ENCODE data around the gene KCNH2.

The KCNH2 gene

DNA sequence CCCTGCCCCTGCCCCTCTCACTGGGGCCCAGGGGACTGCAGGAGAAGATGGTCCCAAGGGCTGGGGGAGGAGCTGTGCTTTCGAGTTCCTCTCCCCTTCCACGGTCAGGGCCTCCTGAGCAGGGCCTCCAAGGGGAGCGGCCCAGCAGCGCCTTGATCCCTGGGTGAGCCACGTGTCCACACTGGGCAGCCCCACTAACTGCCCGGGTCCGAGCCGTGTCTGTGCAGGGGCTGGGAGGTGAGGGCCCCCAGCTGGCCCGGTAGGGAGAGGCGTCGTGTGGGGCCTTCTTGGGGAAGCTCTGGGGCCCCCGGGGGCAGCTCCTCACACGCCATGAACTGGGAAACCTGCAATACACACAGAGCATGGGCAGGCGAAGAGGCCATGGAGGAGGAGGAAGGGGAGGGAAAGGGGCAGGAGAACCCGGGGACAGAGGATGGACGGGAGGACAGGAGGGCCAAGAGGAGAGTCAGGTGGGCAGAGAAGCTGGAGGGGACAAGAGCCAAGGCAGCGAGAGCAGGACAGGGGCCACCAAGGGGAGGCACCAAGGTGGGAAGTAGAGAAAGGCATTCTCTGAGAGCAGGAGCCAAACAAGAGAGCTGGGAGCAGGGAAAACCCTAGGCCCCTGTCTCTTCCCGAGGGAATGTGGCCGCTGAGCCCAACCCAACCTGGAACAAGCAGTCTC is 32.8 kb downstream of the KCNH2 start:
- DNase-seq = no peak

DNA sequence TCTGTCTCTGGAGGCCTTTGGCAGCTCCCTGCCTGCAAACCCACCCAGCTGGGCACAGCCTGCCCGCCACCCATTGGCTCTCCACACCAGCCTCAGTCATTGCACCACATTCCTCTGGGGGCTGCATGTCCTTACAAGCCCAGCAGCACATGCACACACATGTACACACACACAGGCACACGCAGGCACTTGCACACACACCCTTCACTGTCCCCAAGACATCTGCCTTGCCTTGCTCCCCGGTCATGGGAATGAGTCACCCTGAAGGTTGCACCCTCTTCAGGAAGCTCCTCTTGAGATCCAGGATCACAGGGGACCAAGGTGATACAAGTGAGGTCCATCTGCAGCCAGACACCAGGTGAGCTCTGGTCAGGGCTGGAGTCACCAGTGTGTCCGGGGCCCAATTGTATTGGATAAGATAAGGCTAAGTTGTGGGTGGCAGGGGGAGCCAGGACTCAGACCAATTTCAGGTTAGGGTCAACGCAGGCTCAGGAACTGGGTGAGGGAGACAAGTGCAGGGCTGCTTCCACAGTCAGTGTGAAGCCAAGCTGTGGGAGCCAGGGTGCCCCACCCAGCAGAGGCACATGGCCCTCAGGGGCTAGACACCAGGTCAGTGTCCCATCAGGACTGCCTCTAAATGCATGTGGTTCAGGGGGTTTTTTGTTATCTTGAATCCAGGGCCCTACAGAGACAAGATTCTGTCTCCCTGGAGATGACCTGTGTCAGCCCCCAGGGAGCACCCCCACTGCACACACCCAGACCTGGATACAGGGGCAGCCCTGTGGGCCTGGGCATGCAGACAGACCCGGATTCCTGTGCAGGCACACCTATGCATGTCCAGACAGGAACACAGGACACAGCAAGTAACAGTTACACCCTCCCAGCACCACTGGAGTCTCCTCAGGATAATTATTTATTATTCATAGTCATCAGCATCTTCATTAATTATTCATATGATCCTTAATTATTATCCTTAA is 33.8 kb downstream of the KCNH2 start:
- DNase-seq = no peak

DNA sequence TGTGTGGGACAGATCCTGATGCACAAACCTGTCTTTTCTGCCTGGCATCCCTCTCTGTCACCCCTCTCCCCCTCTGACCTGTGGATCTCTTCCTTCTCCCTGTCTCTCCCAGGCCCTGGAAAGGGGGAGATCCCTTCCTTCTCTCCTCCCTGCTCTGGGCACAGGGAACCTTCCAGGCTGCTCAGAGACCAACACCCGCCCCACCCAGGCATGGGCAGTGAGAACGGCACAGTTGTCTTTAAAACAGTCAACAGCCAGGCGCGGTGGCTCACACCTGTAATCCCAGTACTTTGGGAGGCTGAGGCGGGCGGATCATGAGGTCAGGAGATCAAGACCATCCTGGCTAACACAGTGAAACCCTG is 34.7 kb downstream of the KCNH2 start:
- DNase-seq = no peak

DNA sequence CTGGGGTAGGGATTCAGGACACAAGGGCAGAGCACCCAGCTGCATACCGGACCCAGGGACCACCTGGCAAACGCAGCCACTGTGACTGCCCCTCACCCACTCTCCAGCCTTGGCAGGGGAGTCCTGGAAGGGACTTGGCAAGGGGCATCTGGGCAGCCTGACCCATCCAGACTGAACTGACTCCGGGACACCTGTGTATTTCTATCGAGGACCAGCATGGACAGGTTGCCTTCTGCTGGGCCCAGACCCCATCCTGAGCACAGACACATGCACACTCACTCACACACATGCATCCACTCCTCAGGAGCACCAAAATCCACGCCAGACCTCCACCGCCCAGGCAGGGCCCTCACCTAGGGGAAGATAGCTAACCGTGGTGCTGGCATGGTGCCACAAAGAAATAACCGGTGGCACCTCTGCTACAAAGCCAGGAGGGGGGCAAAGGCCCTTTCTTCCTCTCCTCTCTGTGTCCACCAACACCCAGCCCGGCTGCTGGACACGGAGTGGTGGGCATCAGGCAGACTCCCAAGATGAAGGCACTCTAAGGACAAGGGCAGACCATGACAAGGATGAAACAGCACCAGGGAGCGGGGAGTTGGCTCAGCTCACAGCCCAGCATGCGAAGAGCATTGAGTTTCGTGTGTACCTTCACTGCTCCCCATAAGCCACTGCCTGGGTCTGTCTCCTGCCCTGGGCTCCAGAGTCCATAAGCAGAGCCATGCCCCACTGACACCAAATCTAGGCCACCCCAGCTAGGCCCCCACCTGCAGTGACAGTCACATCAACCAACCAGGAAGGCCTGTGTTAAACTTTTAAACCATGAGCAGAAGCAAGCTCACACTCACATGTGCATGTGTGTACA is 35.3 kb downstream of the KCNH2 start:
- no peak for DNase-seq

DNA sequence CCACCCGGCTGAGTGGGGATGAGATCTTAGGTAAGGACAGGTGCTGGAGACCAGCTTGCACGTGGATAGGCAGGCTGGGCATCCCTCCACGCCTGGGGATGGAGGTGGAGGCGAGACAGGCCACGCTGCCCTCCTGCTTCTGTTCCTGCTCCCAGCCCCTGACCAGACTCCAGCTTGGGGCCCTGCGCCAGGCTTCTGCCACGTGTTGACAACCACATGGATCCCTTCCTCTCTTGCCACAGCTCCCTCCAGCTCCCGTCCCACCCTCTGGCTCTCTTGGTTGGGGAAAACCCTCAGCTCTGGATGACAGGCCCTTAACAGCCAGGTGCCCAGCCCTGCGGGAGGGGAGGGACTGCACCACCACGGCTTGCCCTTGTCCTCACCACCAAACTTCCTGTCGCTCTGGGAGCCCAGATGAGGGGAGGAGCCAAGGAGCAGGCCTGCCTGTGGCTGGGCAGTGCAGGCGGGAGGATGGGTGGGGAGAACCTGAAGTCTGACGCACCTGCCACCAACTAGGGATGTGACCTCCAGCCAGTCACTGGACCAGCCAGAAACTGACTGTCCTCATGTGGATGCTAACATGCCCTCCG is 36.0 kb downstream of the KCNH2 start:
- DNase-seq = no peak

DNA sequence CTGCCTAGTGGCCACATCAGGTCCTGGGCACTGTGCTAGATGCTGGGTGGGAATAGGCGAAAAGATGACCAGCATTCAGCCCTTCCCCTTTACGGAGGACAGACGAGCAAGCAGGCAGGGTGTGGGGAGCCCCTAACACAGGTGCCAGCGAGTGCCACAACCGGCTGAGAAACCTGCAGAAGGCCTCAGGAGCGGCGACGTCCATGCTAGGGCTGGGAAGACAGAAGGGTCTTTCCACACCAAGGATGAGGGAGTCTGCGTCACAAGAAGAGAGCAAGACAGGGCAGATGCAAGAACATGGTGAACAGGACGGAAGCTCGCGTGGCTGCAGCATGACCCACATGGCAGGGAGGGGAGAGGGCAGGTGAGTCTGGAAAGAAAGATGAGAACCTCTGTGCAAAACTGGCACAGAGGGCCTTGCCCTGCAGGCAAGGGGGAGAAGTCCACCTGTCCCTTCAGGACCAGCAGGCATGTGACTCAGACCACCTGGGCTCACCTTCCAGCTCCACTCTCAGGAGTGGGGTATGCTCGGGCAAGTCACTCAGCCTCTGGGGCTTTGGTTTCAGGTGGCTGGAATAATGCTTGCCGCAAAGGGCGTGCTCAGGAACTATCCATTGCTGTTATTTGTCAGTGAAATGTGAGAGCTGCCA is 36.6 kb downstream of the KCNH2 start:
- DNase-seq = no peak

DNA sequence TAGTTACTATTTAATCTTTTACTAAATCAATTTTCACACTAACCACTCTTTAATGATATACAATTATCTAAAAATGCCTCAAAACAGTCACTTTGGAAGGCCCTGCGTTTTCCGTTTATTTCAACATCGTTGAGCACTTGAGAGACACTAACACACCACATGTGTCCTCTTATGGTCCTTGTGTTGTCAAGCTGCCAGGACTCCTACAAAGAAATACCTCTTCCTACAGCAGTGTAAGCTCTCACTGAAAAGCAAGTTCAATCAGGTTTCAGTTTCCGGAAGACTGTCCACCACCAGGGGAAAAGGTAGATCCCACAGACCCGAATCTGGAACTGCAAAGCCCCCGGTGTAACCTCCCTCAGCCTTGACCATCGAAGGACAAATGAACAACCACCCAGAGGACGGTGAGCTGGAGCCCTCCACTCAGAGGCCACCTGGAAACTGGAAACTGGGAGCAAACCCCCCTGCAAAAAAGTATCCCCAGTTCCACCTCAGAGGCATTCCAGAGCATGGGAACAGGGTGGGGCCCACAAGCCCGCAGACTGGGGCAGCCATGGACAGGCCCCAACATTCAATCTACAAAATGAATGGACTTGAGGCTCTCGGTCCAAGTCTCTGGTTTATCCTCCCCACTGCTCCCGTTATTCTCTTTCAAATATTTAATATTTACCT is 37.6 kb downstream of the KCNH2 start:
- DNase-seq = no peak

DNA sequence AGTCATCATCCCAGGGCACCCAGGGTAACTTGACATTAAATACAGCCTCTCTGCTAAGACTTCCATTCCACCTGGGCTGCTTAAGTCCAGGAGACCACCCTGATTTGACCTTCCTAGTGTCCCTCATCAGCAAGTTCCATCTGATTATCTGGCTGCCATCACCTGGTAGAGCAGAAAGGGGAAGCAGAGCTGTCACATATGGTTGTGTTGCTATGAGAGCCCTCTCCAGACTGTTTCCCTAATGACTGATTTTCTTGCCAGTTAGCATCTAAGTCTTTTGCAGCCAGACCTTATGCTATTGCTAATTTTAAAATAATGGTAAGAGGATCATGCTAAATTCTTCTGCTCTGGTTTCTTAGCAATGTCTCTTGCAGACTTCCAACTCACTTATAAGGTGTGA is 38.7 kb downstream of the KCNH2 start:
- no peak for DNase-seq

DNA sequence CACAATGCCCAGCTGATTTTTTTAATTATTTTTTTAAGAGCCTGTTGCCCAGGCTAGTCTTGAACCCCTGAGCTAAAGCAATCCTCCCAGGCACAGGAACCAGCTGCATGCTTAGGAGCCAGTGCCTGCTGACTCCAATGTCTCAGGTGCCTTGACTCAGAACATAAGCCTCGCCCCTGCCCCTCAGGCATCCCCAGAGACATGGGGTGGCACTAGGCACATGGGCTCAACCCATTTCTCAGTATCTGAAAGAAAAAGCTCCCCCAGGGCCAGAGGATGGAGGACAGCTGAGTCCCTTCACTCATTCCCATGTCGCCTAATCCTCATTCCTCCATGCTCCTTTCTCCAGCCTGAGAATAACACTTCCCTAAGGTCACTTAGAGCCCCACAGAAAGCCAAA is 39.1 kb downstream of the KCNH2 start:
- no peak for DNase-seq

DNA sequence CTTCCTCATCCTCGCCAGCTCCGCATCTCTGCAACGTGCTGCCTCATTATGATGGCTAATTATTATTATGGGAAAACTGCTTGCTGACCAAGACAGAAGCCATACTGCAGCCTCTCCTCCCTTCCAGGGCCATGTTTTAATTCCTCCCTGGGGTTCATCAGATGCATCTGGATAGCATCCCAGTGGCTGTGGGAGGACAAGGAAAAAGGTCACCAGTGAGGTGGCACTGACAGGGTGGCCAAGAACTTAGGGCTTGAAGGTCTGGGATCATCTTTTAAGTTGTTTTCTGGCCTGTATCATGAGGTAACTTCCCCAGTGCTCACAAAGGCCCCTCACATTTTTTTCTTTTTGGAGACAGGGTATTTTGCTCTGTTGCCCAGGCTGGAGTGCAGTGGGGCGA is 39.6 kb downstream of the KCNH2 start:
- no peak for DNase-seq

DNA sequence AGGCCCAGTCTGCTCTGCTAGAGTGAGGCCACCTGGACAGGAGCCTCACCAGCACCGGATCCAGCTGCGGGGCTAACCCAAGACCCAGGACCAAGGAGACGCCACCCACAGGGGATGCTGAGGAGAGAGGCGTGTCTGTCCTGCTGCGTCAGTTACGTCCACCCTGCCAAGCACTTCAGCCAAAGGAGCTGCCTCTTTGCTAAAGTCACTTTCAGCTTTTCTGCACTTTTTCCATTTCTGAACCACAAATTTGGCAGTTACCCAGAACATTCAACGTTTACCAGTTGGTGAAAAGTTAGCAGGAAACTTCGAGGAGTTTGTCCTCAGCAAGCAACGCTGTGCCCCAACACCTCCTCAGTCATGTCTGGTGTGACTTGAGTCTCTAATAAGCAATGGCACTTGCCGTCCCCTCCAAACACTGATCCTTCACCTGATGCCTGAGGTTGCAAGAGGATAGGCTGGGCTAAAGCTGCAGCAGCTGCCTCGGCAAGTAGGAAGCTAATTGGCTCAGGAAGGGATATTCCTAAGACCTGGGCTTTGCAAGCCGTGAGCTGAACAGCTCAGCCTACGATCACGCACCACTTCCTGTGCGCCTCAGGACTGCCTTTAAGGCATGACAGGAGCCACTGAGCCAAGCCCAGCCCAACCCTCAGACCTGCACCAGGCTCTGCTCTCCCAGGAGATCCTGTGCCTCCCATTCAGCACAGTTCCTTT is 40.1 kb downstream of the KCNH2 start:
- DNase-seq = no peak

DNA sequence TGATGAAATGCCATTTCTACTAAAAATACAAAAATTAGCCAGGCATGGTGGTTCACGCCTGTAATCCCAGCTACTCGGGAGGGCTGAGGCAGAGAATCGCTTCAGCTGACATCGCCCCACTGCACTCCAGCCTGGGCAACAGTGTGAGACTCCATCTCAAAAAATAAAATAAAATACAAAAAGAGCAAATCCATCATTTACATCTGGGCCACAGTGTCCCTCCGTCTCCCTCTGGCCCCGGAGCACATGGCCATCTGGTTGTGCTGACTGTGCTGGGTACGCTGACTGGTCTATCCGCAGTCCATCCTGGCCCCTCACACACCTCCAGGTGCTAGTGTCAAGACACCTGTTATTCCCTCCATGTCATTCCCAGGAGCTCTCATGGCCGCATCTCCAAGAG is 42.1 kb downstream of the KCNH2 start:
- no peak for DNase-seq

DNA sequence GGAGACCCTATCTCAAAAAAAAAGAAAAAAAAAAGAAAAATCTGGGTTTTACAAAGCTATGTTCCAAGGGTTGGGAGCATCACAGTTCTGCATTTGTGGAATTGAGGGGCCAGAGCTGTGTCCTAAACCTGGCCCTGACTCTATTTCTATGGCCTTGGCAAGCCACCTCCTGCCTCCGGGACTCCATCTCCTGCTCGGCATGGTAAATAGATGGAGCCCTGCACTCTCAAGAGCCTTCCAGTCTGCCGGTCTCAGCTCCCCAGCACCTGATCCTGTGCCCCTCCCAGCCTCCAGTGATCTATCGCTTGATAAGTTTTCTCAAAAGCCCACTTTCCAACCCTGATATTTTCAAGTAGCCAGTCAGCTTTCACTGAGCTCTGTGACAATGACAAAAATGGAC is 43.0 kb downstream of the KCNH2 start:
- no peak for DNase-seq

DNA sequence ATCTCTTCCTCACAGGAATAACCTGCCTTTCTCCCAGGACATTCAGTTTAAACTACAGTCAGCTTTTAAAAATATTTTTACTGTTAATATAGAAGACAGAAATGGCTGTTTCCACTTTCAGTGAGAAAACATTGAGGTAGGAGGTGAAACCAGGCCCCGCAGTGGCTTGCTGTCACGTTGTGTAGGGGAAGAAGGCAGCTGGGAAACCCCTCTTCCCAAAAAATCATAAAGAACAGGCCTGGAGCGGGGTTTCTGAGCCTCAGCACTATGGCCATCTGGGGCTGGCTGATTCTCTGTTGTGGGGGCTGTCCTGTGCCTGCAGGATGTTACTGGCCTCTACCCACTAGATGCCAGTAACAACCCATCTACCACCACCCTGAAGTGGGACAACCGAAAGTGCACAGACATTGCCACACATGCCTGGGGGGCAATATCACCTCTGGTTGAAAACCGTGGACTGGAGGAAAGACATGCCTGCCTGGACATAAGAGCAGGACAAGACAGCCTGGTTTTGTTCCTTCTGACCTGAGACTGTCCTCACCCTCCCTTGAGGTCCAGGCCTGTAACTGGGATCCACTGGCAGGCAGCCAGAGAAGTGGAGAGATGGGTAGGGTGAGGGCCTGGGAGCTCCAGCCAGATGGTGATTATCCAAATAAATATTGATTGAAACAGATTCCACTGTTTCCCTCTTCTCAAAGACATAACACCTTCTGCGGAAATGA is 43.9 kb downstream of the KCNH2 start:
- no peak for DNase-seq

DNA sequence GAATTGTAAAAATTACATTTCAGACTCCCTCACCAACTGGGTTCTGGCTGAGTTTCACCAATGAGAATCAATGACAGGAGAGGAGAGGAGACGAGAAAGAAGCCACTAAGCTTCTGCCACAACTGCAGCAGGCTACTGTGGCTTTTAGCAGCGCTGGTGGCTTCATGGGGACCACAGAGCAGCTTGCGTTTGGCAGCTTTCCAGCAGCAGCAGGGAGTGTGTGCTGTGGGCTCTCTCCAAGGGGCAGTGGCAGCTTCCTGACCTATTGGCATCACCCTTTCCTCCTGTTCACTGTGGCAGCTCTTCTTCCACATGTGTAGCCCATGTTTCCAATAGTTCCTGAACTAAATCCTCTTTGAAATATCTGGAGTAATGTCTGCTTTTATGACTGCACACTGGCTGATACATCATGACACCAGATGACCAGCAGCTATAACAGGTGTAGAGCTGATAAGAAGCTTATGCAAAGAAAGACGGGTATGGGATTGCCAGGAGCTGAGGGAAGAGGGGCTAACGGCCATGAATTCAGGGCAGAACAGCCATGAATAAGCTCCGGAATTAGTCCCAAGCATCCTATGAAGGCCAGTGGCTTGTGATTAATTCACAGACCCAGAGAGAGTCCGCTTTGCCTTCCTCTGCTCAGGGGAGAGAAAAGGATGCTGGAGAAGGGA is 46.8 kb downstream of the KCNH2 start:
- DNase-seq = no peak

DNA sequence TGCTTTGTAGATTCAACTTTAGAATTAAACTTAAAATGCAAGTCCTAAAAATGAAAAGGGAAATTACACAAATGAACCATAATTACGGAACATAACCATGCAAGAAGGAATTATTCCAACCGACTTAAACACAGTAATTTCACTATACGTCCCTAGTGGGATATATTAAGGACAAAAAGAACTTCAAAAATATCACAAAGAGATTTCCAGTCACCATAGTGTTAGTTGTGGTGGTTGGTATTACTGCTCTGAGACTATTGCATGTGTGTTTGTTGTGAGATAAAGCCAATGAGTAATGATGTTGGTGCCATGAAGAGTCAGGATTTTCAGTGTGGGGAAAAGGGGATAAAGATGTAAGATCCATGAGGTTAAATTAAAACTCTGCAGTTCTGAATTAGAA is 49.6 kb downstream of the KCNH2 start:
- DNase-seq = no peak

DNA sequence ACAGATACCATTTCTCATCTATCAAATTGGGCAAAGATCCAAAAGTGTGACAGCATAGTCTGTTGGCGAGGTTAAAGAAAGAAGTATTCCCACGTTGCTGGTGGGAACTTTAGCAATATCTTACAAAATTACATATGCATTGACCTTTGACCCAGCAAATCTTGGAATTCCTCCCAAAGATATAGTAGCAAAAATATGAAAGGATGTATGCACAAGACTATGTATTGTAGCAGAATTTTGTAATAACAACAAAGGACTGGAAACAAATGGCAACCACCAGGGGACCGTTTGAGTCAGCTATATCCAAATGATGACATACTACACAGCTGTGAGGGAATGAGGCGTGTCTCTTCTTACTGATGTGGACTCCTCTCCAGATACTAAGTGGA is 50.2 kb downstream of the KCNH2 start:
- DNase-seq = no peak

DNA sequence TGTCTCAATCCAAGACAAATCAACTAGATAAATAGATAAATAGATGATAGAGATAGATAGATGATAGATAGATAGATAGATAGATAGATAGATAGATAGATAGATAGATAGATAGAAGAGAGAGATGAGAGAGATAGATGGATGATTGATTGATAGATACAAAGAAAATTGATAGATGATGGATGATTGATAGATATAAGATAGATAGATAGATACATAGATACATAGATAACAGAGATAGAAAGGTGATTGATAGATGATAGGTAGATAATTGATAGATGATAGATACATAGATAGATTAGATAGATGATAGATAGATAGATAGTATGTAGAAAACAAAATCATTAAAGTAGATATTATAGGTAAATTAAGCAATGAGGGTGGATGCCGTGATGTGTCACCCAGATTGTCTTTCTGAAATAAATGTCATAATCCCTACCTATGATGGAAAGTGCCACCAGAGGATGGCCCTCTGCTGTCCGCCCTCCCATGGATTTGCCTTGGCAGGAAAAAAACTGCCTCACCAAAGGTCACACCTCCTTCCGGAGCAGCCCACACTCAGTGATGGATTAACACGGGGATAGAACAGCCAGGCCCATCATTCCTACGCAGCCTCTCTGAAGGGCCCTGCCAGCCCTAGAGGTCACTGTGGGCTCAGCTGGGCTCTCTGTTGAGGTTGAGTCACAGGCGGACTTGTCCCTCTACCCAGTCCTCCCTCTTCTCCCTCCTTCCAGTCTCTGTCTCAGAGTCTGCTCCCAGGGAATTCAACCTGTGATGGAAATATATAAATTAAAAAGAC is 50.8 kb downstream of the KCNH2 start:
- no peak for DNase-seq

DNA sequence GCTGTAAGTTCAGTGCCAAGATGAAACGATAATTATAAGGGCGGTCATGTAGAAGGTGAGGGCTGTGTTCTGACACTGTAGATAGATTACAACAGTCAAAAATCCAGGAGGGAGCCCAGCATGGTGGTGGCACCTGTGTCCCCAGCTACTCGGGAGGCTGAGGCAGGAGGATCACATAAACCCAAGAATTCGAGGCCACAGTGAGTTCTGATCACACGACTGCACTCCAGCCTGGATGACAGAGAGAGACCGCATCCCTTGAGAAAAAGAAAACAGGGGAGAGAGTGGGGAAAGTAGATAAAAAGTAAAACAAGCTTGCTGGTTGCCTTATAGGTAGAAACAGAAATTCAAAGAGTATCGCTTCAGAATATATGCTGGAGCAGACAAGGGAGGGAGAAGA is 52.1 kb downstream of the KCNH2 start:
- no peak for DNase-seq
